ENCODE results near the gene METTL3.
A peak's percentile ranks its signal among the peaks of the same experiment; 100 is the strongest.
"Not testable (repeated sequence)": the region's sequence is repeated elsewhere in the genome, so short reads cannot be mapped to it uniquely, and the experiment has no call there.

METTL3 gene

GRCh38 chr14:21510735-21511657 is at the start of gene METTL3:
TSS of gene METTL3 (minus strand) at chr14:21511340. CDS start at chr14:21511223, 117 bp downstream.
- peak; percentile 93 for DNase-seq (ENCODE audit: low read depth)

GRCh38 chr14:21558703-21559170 is 47.6 kb upstream of the METTL3 start:
- DNase-seq (ENCODE audit: low read depth), result no peak

- DNase-seq (ENCODE audit: low read depth), result peak; percentile 26
Measured at GRCh38 chr14:21557084-21557901, 46.2 kb upstream of the METTL3 start.

- DNase-seq (ENCODE audit: low read depth), result no peak
Measured at GRCh38 chr14:21556378-21557083, 45.4 kb upstream of the METTL3 start.

GRCh38 chr14:21553266-21553665 is 42.1 kb upstream of the METTL3 start:
- no peak for DNase-seq (ENCODE audit: low read depth)

- DNase-seq (ENCODE audit: low read depth), result not testable (repeated sequence)
Measured at GRCh38 chr14:21544588-21544987, 33.4 kb upstream of the METTL3 start.

- no peak for DNase-seq (ENCODE audit: low read depth)
Measured at GRCh38 chr14:21543963-21544362, 32.8 kb upstream of the METTL3 start.

GRCh38 chr14:21543521-21543960 is 32.4 kb upstream of the METTL3 start:
- DNase-seq (ENCODE audit: low read depth), result no peak

GRCh38 chr14:21541413-21542074 is 30.4 kb upstream of the METTL3 start:
- no peak for DNase-seq (ENCODE audit: low read depth)

- no peak for DNase-seq (ENCODE audit: low read depth)
Measured at GRCh38 chr14:21539189-21539940, 28.2 kb upstream of the METTL3 start.

- DNase-seq (ENCODE audit: low read depth), result no peak
Measured at GRCh38 chr14:21537090-21537424, 25.9 kb upstream of the METTL3 start.

- DNase-seq (ENCODE audit: low read depth), result no peak
Measured at GRCh38 chr14:21536418-21537089, 25.4 kb upstream of the METTL3 start.

- no peak for DNase-seq (ENCODE audit: low read depth)
Measured at GRCh38 chr14:21535545-21536417, 24.6 kb upstream of the METTL3 start.

GRCh38 chr14:21534576-21534975 is 23.4 kb upstream of the METTL3 start:
- no peak for DNase-seq (ENCODE audit: low read depth)

GRCh38 chr14:21533294-21533693 is 22.2 kb upstream of the METTL3 start:
- no peak for DNase-seq (ENCODE audit: low read depth)

GRCh38 chr14:21529515-21529914 is 18.4 kb upstream of the METTL3 start:
- DNase-seq (ENCODE audit: low read depth), result no peak

GRCh38 chr14:21528381-21529348 is 17.5 kb upstream of the METTL3 start:
- DNase-seq (ENCODE audit: low read depth), result no peak

- no peak for DNase-seq (ENCODE audit: low read depth)
Measured at GRCh38 chr14:21527318-21527679, 16.2 kb upstream of the METTL3 start.
